Measurements from ENCODE around the gene GRM8. TPM values are rescaled to one million over a fixed set of nuclear protein-coding genes. Genes with fewer than 3 reads are reported as not detected.

GRM8 gene
- total and polyA plus RNA-seq, 9 of the 15 experiments (the other 6 are each of a cell fraction or from before 2014, with no cell fraction given) = 0.13 TPM; not detected in 7

DNA sequence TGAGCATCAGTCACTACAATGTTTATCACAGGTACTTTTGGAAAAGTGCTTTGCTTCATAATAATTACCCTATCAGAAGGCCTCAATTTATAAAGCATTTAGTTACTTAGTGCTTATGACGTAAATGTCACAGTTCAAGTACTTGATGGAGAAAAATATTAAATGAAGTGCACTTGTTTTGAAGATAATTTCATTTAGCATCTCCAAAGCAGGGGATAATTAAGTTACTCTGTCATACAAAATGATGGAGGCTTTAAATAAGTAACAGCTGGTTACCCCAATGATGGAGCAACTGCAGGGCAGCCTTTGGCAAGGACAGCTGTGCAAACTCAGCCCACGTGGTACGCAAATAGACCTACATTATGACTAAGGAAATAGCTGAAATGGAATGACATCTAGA lies 768.8 kb downstream of the GRM8 start (continued):
- TF ChIP-seq, protein P1, sequence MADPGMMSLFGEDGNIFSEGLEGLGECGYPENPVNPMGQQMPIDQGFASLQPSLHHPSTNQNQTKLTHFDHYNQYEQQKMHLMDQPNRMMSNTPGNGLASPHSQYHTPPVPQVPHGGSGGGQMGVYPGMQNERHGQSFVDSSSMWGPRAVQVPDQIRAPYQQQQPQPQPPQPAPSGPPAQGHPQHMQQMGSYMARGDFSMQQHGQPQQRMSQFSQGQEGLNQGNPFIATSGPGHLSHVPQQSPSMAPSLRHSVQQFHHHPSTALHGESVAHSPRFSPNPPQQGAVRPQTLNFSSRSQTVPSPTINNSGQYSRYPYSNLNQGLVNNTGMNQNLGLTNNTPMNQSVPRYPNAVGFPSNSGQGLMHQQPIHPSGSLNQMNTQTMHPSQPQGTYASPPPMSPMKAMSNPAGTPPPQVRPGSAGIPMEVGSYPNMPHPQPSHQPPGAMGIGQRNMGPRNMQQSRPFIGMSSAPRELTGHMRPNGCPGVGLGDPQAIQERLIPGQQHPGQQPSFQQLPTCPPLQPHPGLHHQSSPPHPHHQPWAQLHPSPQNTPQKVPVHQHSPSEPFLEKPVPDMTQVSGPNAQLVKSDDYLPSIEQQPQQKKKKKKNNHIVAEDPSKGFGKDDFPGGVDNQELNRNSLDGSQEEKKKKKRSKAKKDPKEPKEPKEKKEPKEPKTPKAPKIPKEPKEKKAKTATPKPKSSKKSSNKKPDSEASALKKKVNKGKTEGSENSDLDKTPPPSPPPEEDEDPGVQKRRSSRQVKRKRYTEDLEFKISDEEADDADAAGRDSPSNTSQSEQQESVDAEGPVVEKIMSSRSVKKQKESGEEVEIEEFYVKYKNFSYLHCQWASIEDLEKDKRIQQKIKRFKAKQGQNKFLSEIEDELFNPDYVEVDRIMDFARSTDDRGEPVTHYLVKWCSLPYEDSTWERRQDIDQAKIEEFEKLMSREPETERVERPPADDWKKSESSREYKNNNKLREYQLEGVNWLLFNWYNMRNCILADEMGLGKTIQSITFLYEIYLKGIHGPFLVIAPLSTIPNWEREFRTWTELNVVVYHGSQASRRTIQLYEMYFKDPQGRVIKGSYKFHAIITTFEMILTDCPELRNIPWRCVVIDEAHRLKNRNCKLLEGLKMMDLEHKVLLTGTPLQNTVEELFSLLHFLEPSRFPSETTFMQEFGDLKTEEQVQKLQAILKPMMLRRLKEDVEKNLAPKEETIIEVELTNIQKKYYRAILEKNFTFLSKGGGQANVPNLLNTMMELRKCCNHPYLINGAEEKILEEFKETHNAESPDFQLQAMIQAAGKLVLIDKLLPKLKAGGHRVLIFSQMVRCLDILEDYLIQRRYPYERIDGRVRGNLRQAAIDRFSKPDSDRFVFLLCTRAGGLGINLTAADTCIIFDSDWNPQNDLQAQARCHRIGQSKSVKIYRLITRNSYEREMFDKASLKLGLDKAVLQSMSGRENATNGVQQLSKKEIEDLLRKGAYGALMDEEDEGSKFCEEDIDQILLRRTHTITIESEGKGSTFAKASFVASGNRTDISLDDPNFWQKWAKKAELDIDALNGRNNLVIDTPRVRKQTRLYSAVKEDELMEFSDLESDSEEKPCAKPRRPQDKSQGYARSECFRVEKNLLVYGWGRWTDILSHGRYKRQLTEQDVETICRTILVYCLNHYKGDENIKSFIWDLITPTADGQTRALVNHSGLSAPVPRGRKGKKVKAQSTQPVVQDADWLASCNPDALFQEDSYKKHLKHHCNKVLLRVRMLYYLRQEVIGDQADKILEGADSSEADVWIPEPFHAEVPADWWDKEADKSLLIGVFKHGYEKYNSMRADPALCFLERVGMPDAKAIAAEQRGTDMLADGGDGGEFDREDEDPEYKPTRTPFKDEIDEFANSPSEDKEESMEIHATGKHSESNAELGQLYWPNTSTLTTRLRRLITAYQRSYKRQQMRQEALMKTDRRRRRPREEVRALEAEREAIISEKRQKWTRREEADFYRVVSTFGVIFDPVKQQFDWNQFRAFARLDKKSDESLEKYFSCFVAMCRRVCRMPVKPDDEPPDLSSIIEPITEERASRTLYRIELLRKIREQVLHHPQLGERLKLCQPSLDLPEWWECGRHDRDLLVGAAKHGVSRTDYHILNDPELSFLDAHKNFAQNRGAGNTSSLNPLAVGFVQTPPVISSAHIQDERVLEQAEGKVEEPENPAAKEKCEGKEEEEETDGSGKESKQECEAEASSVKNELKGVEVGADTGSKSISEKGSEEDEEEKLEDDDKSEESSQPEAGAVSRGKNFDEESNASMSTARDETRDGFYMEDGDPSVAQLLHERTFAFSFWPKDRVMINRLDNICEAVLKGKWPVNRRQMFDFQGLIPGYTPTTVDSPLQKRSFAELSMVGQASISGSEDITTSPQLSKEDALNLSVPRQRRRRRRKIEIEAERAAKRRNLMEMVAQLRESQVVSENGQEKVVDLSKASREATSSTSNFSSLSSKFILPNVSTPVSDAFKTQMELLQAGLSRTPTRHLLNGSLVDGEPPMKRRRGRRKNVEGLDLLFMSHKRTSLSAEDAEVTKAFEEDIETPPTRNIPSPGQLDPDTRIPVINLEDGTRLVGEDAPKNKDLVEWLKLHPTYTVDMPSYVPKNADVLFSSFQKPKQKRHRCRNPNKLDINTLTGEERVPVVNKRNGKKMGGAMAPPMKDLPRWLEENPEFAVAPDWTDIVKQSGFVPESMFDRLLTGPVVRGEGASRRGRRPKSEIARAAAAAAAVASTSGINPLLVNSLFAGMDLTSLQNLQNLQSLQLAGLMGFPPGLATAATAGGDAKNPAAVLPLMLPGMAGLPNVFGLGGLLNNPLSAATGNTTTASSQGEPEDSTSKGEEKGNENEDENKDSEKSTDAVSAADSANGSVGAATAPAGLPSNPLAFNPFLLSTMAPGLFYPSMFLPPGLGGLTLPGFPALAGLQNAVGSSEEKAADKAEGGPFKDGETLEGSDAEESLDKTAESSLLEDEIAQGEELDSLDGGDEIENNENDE (IDR thresholded peaks at IDR 0.05; ENCODE audit: low read depth, low read length) = no peak
- TF ChIP-seq ZNF644 (tag; IDR thresholded peaks at IDR 0.05; ENCODE audit: low read depth) (no peak), RNF2 (IDR thresholded peaks at IDR 0.05) (no peak), ARID2 (IDR thresholded peaks at IDR 0.05) (no peak), CHCHD3 (CRISPR knock-in tag; IDR thresholded peaks at IDR 0.05) (no peak), ZNF561 (CRISPR knock-in tag; conservative IDR thresholded peaks at IDR 0.05) (no peak), ZNF24 (IDR thresholded peaks at IDR 0.05) (no peak), ZNF77 (CRISPR knock-in tag; IDR thresholded peaks at IDR 0.05) (no peak), FOXP1 (CRISPR knock-in tag; IDR thresholded peaks at IDR 0.05) (no peak), FOS (IDR thresholded peaks at IDR 0.05; ENCODE audit: extremely low read depth, insufficient read length) (no peak), STAG1 (CRISPR knock-in tag; IDR thresholded peaks at IDR 0.05; ENCODE audit: borderline replicate concordance) (no peak)
- TF ChIP-seq, protein P2, sequence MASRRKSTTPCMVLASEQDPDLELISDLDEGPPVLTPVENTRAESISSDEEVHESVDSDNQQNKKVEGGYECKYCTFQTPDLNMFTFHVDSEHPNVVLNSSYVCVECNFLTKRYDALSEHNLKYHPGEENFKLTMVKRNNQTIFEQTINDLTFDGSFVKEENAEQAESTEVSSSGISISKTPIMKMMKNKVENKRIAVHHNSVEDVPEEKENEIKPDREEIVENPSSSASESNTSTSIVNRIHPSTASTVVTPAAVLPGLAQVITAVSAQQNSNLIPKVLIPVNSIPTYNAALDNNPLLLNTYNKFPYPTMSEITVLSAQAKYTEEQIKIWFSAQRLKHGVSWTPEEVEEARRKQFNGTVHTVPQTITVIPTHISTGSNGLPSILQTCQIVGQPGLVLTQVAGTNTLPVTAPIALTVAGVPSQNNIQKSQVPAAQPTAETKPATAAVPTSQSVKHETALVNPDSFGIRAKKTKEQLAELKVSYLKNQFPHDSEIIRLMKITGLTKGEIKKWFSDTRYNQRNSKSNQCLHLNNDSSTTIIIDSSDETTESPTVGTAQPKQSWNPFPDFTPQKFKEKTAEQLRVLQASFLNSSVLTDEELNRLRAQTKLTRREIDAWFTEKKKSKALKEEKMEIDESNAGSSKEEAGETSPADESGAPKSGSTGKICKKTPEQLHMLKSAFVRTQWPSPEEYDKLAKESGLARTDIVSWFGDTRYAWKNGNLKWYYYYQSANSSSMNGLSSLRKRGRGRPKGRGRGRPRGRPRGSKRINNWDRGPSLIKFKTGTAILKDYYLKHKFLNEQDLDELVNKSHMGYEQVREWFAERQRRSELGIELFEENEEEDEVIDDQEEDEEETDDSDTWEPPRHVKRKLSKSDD (conservative IDR thresholded peaks at IDR 0.05; ENCODE audit: low read length) = no peak
- TF ChIP-seq, protein P3, sequence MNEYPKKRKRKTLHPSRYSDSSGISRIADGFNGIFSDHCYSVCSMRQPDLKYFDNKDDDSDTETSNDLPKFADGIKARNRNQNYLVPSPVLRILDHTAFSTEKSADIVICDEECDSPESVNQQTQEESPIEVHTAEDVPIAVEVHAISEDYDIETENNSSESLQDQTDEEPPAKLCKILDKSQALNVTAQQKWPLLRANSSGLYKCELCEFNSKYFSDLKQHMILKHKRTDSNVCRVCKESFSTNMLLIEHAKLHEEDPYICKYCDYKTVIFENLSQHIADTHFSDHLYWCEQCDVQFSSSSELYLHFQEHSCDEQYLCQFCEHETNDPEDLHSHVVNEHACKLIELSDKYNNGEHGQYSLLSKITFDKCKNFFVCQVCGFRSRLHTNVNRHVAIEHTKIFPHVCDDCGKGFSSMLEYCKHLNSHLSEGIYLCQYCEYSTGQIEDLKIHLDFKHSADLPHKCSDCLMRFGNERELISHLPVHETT (CRISPR knock-in tag; conservative IDR thresholded peaks at IDR 0.05 in 1 of 2, IDR thresholded peaks at IDR 0.05 in 1 of 2) = no peak
- TF ChIP-seq, protein P4, sequence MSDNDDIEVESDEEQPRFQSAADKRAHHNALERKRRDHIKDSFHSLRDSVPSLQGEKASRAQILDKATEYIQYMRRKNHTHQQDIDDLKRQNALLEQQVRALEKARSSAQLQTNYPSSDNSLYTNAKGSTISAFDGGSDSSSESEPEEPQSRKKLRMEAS (CRISPR knock-in tag; IDR thresholded peaks at IDR 0.05) = no peak

All from K562 (cell line).